ENCODE data around the gene SET. TPM values are rescaled to one million over a fixed set of nuclear protein-coding genes. Genes with fewer than 3 reads are reported as not detected.
"Not testable (repeated sequence)": the region's sequence is repeated elsewhere in the genome, so short reads cannot be mapped to it uniquely, and the experiment has no call there.

The SET gene
- total and polyA plus RNA-seq, 2 donors = 157 to 382 TPM

DNA sequence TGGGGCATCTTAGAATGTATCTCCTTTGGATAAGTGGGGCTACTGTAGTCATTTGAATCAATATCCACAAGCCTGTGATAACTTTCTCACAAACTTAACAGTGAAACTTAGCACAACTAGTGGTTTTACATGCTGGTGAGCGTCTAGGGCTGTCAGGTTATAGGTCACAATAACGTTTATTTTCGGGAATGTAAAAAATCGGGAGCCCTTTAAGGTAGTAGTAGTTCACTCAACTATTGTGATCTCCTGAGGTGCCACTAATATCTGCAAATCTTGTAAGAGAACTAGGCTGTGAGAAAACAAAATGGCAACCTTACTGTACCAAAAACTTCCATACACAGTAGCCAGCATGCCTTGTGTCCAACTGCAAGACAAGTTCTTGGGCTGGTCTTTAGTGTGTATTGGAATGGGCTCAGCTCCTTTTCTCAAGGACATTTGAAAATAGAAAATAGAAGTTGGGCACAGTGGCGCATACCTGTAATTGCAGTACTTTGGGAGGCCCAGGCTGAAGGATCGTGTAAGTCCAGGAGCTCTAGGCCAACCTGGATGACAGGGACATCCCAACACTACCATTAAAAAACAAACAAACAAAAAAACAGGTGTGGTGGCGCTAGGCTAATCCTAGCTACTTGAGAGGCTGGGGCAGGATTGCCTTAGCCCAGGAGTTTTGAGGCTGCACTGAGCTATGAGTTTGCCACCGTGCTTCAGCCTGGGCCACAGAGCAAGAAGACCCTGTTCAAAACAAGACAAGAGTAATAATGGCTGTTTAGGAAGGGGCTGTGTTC lies 8.1 kb downstream of the SET start:
- DNase-seq (ENCODE audit: extremely low spot score) = no peak
- 68% methylated on average over 8 of the region's 8 CpGs for WGBS
- no peaks in the 10 kb centered on the region for H3K4me1 ChIP-seq (ENCODE audit: insufficient read depth)
- H3K36me3 ChIP-seq (ENCODE audit: insufficient read depth) = peaks cover 3% of the 10 kb centered on the region
- H3K27ac ChIP-seq (ENCODE audit: low read depth) = no peak overlapping the region
- H3K4me3 ChIP-seq (ENCODE audit: low read depth, low read length) = no peak overlapping the region

DNA sequence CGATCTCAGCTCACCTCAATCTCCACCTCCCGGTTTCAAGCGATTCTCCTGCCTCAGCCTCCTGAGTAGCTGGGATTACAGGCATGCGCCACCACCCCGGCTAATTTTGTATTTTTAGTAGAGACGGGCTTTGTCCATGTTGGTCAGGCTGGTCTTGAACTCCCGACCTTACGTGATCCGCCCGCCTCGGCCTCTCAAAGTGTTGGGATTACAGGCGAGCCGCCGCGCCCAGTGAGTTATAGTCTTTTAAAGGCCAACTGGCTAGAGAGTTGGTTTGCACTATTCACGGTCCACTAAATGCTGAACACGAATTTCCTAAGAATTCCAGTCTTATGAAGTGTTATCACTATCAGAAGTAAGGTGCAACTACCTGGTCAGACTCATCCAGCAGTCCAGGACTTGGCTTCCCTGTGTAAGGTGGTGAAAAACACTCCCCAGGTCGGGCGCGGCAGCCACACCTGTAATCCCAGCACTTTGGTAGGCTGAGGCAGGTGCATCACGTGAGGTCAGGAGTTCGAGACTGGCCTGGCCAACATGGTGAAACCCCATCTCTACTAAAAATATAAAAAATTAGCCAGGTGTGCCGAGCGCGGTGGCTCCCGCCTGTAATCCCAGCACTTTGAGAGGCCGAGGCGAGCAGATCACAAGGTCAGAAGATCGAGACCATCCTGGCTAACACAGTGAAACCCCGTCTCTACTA lies 10.2 kb downstream of the SET start:
- not testable (repeated sequence) for H3K4me3 ChIP-seq (ENCODE audit: low read depth, low read length); H3K4me1 ChIP-seq (ENCODE audit: insufficient read depth); H3K36me3 ChIP-seq (ENCODE audit: insufficient read depth); DNase-seq (ENCODE audit: extremely low spot score); H3K27ac ChIP-seq (ENCODE audit: low read depth)
- 94% methylated on average over 30 of the region's 30 CpGs for WGBS

DNA sequence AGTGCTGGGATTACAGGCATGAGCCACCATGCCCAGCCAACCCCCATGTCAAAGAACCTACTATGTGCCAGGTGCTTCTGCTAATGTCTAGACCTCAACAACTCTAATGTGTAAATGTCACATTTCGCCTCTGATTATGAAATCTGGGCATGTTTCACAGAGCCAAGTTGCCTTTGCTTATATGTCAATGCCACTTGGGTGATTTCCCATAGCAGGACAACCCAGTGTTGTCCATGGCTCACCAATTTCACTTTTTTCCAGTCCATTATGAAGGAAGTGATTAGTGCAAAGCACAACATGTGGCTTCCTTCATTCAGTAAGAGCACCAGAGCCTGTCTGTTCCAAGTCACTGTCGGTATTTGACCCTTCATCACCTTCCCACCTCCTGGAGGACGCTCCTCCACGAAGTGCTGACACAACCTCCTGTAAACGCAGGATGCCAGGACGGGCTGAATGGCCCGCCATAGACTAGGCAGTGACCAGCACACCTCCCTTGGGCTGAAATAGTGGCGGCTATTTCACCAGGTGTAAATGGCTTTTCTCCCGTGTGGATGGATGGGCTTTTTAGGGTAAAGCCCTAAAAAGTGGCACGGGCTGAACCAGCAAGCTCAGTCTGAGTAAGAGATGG lies 12.3 kb downstream of the SET start:
- H3K27ac ChIP-seq (ENCODE audit: low read depth) = no peak overlapping the region
- 60% methylated on average over 10 of the region's 10 CpGs for WGBS
- H3K36me3 ChIP-seq (ENCODE audit: insufficient read depth) = peaks cover 2% of the 10 kb centered on the region
- no peak overlapping the region for H3K4me3 ChIP-seq (ENCODE audit: low read depth, low read length)
- H3K4me1 ChIP-seq (ENCODE audit: insufficient read depth) = no peaks in the 10 kb centered on the region
- DNase-seq (ENCODE audit: extremely low spot score) = no peak

DNA sequence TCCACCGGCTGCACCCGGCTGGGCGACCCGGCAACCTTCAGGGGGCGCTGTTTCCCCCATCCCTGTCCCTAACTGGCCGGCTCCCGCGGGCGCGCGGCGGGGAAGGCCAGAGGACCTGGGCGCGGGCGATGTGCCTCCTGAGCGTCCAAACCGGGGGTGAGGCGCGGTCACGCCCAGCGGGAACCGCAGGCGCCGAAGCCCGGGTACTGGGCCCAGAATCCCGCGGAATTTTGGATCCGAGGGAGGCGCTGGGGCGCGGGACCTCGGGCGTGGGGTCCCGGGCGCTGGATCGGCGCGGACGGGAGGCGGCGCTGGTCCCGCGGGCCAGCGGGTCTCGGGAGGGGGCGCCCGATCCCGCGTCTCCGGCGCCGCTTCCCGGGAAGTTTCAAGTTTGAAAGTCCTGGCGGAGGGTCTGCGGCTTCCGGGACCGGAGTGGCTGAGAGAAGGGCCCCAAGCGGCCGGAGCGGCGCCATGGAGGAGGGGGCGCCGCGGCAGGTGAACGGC lies 13.5 kb downstream of the SET start, which contains the start of gene PKN3:
TSS of gene PKN3 (plus strand) at position 59 of the 504 bp plus-strand sequence. CDS start at position 472, 413 bp downstream.
- WGBS = under 1% methylated on average over 65 of the region's 65 CpGs
- Histone ChIP-seq H3K36me3 (ENCODE audit: insufficient read depth) (no peaks in the 10 kb centered on the region), H3K27ac (ENCODE audit: low read depth) (peak within 1 kb of the TSS; percentile 64), H3K4me1 (ENCODE audit: insufficient read depth) (no peaks in the 10 kb centered on the region), H3K4me3 (ENCODE audit: low read depth, low read length) (peak within 1 kb of the TSS; percentile 58)
- DNase-seq (ENCODE audit: extremely low spot score) = peak; percentile 42

DNA sequence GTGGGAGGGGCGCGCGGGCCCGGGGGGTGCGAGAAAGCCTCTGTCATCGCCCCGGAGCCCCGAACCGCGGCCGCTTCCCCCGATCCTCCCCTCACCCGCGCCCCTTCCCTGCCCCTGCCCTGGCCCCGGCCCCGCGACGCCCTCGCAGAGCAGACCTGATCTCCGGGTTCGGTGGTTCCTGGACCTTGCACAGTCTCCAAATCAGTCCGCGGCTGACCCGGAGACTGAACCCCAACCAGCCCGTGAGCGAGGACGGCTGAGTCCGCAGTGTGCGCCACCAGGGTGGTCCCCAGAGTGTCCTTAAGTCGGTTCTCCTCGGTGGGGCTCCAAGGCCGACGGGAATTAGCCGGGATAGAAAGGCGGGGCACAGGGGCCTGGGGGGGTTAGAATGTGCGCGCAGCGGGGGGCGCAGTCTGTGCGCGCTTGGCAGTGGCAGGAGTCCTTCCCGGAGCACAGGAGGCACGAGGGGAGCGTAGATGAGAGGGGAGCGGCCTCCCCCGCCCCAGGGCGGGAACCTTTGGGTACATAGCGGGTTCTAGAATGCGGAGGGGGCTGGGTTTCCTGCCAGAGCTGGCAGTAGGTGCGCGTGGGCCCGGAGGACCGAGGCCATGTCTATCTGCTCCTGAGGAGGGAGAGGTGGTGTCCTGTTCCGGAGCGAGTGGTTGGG lies 14.1 kb downstream of the SET start:
- no peaks in the 10 kb centered on the region for H3K36me3 ChIP-seq (ENCODE audit: insufficient read depth)
- H3K4me3 ChIP-seq (ENCODE audit: low read depth, low read length) = peak overlapping the region; percentile 58
- no peaks in the 10 kb centered on the region for H3K4me1 ChIP-seq (ENCODE audit: insufficient read depth)
- peak overlapping the region; percentile 39 for H3K27ac ChIP-seq (ENCODE audit: low read depth)
- WGBS = 6% methylated on average over 55 of the region's 55 CpGs
- DNase-seq (ENCODE audit: extremely low spot score) = no peak

DNA sequence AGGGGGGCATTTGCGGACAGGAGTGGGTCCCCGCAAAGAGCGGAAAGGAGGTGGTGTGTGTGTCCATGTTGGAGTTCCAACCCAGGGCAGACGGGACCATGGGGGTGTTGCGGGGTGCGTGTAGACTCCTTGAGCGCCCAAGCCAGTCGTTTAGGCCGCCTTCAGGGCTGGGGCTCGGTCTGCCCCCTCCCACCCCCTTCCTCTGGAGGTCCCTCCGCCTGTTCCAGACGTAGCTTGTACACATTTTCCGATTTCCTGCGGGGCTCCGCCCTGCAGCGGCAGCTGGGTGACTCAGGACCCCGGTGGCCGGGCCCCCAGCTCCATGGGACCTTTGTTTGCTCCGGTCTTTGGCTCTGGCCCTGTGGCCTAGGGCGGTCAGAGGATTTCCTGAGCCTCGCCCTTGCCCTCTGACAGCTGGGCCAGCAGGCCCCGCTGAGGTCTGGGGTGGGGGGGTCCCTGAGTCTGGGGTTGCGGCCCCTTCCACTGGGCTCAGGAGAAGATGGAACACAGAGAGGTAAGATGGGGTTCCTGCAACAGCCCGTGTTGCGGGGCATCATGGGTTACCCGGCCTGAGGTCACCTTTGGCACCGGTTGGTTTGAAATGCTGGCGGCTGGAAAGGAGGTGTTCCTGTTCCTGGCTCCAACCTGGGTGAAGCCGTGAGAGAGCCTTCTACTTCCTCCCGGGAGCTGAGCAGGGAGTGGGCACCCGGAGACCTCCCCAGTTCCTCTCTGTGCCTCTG lies 14.8 kb downstream of the SET start:
- no peak overlapping the region for H3K4me3 ChIP-seq (ENCODE audit: low read depth, low read length)
- no peaks in the 10 kb centered on the region for H3K36me3 ChIP-seq (ENCODE audit: insufficient read depth)
- no peak for DNase-seq (ENCODE audit: extremely low spot score)
- 77% methylated on average over 31 of the region's 31 CpGs for WGBS
- H3K27ac ChIP-seq (ENCODE audit: low read depth) = peak overlapping the region; percentile 1
- no peaks in the 10 kb centered on the region for H3K4me1 ChIP-seq (ENCODE audit: insufficient read depth)

DNA sequence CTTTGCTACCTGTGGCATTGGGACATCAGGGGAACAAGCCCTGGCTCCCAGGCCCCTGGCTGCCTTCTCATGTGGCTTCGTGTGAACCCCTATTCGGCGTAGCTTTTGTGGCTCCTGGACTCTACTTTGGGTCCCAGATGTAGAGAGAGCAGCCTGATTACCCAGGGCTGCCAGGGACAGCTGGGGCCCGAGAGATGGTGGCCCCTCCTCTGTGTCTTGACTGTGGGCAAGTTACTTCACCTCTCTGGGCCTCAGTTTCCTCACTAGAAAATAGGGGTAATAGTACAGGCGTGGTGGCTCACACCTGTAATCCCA lies 15.3 kb downstream of the SET start:
- DNase-seq (ENCODE audit: extremely low spot score) = no peak
- Histone ChIP-seq H3K4me3 (ENCODE audit: low read depth, low read length) (no peak overlapping the region), H3K4me1 (ENCODE audit: insufficient read depth) (no peaks in the 10 kb centered on the region), H3K36me3 (ENCODE audit: insufficient read depth) (no peaks in the 10 kb centered on the region), H3K27ac (ENCODE audit: low read depth) (peak overlapping the region; percentile 1)
- 88% methylated on average over 5 of the region's 5 CpGs for WGBS

DNA sequence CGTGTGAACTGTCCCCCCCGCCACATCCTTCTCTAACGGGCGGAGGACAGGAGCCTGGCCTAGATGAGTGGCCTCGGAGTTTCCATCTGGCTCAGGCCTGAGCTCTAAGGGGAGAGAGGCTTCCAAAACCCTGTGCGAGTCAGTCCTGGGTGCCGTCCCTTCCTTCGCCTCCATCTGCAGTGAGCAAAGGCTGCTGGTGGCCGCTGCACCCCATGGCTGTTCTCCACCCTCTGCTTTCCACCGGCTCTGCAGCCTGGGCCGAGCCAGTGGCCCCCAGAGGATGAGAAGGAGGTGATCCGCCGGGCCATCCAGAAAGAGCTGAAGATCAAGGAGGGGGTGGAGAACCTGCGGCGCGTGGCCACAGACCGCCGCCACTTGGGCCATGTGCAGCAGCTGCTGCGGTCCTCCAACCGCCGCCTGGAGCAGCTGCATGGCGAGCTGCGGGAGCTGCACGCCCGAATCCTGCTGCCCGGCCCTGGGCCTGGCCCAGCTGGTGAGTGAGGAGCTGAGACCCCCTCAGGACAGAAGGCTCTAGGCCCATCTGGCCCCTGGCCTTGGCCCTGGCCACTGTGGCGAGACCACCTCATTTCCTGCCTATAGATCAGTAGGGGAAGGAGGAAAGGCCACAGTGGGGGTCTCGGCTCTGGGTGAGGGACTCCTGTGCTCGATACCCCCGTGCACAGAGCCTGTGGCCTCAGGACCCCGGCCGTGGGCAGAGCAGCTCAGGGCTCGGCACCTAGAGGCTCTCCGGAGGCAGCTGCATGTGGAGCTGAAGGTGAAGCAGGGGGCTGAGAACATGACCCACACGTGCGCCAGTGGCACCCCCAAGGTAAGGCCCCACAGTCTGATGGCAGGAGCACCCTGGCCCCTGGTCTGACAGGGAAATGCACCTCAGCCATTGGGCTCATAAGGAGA lies 16.3 kb downstream of the SET start:
- Histone ChIP-seq H3K4me1 (ENCODE audit: insufficient read depth) (no peaks in the 10 kb centered on the region), H3K27ac (ENCODE audit: low read depth) (no peak overlapping the region), H3K4me3 (ENCODE audit: low read depth, low read length) (no peak overlapping the region), H3K36me3 (ENCODE audit: insufficient read depth) (no peaks in the 10 kb centered on the region)
- no peak for DNase-seq (ENCODE audit: extremely low spot score)
- WGBS = 89% methylated on average over 36 of the region's 36 CpGs

DNA sequence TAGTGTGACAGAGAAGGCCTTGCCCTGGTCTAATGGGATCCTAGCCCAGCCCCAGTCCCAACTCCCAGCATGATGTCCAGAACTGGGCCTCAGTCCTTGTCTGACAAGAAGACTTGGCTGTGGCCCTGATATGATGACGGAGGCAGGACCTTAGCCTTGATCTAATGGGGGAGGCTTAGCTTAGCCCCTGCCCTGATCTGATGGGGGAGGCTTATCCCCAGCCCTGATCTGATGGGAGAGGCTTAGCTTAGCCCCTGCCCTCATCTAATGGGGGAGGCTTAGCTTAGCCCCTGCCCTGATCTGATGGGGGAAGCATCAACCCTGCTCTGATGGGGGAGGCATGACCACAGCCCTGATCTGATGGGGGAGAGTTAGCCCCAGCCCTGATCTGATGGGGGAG lies 17.0 kb downstream of the SET start:
- no peak for DNase-seq (ENCODE audit: extremely low spot score)
- 93% methylated on average over 1 of the region's 1 CpG for WGBS

DNA sequence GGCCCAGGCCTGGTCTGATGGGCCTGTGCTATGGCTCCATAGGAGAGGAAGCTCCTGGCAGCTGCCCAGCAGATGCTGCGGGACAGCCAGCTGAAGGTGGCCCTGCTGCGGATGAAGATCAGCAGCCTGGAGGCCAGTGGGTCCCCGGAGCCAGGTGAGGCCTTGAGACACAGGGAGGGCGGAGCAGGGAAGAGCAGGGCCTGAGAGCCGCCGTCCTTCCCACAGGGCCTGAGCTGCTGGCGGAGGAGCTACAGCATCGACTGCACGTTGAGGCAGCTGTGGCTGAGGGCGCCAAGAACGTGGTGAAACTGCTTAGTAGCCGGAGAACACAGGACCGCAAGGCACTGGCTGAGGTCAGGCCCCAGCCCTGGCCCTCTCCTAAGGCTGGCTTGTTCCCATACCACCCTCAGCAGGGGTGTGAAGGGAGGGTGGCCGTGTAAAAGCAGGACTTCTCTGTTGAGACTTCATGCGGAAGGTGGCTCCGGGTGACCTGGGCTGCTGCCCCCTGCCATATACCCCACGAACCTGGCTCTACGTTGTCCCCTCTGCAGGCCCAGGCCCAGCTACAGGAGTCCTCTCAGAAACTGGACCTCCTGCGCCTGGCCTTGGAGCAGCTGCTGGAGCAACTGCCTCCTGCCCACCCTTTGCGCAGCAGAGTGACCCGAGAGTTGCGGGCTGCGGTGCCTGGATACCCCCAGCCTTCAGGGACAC lies 17.8 kb downstream of the SET start:
- Histone ChIP-seq H3K27ac (ENCODE audit: low read depth) (no peak overlapping the region), H3K4me1 (ENCODE audit: insufficient read depth) (no peaks in the 10 kb centered on the region), H3K36me3 (ENCODE audit: insufficient read depth) (no peaks in the 10 kb centered on the region), H3K4me3 (ENCODE audit: low read depth, low read length) (no peak overlapping the region)
- no peak for DNase-seq (ENCODE audit: extremely low spot score)
- 87% methylated on average over 23 of the region's 23 CpGs for WGBS

More for the DNA sequence above, 17.0 kb downstream of the SET start:
- no peaks in the 10 kb centered on the region for H3K36me3 ChIP-seq (ENCODE audit: insufficient read depth)
- H3K27ac ChIP-seq (ENCODE audit: low read depth) = no peak overlapping the region
- H3K4me3 ChIP-seq (ENCODE audit: low read depth, low read length) = no peak overlapping the region
- no peaks in the 10 kb centered on the region for H3K4me1 ChIP-seq (ENCODE audit: insufficient read depth)

DNA sequence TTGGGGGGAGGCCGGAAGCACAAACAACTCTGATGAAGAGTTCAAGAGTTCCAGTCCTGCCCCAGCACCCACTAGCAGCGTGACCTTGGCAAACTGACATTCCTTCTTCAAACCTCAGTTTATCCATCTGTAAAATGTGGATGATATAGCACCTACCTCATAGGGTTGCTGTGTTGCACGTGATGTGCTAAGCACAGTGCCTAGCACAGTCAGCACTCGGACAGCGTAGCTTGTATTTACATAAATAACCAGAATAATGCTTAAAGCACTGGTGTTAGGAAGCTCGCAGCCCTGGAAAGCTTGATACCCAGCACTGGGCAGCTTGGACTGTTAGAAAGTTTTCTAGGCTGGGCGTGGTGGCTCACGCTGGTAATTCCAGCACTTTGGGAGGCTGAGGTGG lies 18.4 kb downstream of the SET start:
- Histone ChIP-seq H3K36me3 (ENCODE audit: insufficient read depth) (no peaks in the 10 kb centered on the region), H3K4me3 (ENCODE audit: low read depth, low read length) (no peak overlapping the region), H3K27ac (ENCODE audit: low read depth) (no peak overlapping the region), H3K4me1 (ENCODE audit: insufficient read depth) (no peaks in the 10 kb centered on the region)
- no peak for DNase-seq (ENCODE audit: extremely low spot score)
- WGBS = 95% methylated on average over 8 of the region's 8 CpGs
